H9 (cell line): Measurements from ENCODE around the gene SCIN. TPM values are rescaled to one million over a fixed set of nuclear protein-coding genes. Genes with fewer than 3 reads are reported as not detected.

Experiments
- DNase-seq: peaks from one replicate; pipeline ENCODE4 v3.0.0-alpha.2; 2017
- H2AFZ ChIP-seq: one replicate; pipeline ENCODE4 v1.6.1; 2013; ENCODE audit warnings: mild to moderate bottlenecking, low read length, control low read depth, moderate library complexity
- H2AK5ac ChIP-seq: 2 replicates; pipeline ENCODE4 v1.6.1; 2013; ENCODE audit warnings: low read length, control low read depth, mixed read lengths; ENCODE audit not compliant: insufficient read length
- H2BK120ac ChIP-seq: one replicate; pipeline ENCODE4 v1.6.1; 2013; ENCODE audit warnings: low read depth, mild to moderate bottlenecking, low read length, control low read depth, inconsistent platforms; ENCODE audit not compliant: poor library complexity, severe bottlenecking
- H2BK12ac ChIP-seq: 2 replicates; pipeline ENCODE4 v1.6.1; 2013; ENCODE audit warnings: low read length, control low read depth, mixed read lengths, low read depth; ENCODE audit not compliant: insufficient read length
- H2BK15ac ChIP-seq: 2 replicates; pipeline ENCODE4 v1.6.1; 2013; ENCODE audit warnings: low read depth, low read length, control low read depth
- H2BK20ac ChIP-seq: one replicate; pipeline ENCODE4 v1.6.1; 2013; ENCODE audit warnings: low read depth, mild to moderate bottlenecking, low read length, control low read depth, inconsistent platforms; ENCODE audit not compliant: poor library complexity, severe bottlenecking
- H2BK5ac ChIP-seq: 2 replicates; pipeline ENCODE4 v1.6.1; 2013; ENCODE audit warnings: low read length, control low read depth, mixed read lengths; ENCODE audit not compliant: insufficient read length
- H3K14ac ChIP-seq: 2 replicates; pipeline ENCODE4 v1.6.1; 2013; ENCODE audit warnings: low read length, control low read depth; ENCODE audit not compliant: insufficient read depth
- H3K18ac ChIP-seq: 2 replicates; pipeline ENCODE4 v1.6.1; 2013; ENCODE audit warnings: low read depth, mild to moderate bottlenecking, mixed read lengths, low read length, control low read depth; ENCODE audit not compliant: insufficient read length
- H3K23ac ChIP-seq: 2 replicates; pipeline ENCODE4 v1.6.1; 2013; ENCODE audit warnings: low read length, control low read depth, mixed read lengths, low read depth; ENCODE audit not compliant: insufficient read length
- H3K23me2 ChIP-seq: 2 replicates; pipeline ENCODE4 v1.6.1; 2013; ENCODE audit warnings: low read depth, mild to moderate bottlenecking, mixed read lengths, low read length, control low read depth; ENCODE audit not compliant: insufficient read length, poor library complexity, severe bottlenecking
- H3K27ac ChIP-seq: 2 replicates; pipeline ENCODE4 v1.5.1; 2013; ENCODE audit warnings: low read length, control low read depth, mixed read lengths, low read depth; ENCODE audit not compliant: insufficient read length
- H3K27me3 ChIP-seq: 2 replicates; pipeline ENCODE4 v1.6.1; 2013; ENCODE audit warnings: low read length, control low read depth, inconsistent platforms; ENCODE audit not compliant: insufficient read depth
- H3K4ac ChIP-seq: 2 replicates; pipeline ENCODE4 v1.6.1; 2013; ENCODE audit warnings: low read depth, mild to moderate bottlenecking, control low read depth, inconsistent platforms, low read length, moderate library complexity
- H3K4me1 ChIP-seq: 2 replicates; pipeline ENCODE4 v1.6.1; 2013; ENCODE audit warnings: low read length, control low read depth, inconsistent platforms; ENCODE audit not compliant: insufficient read depth
- H3K4me2 ChIP-seq: 2 replicates; pipeline ENCODE4 v1.6.1; 2013; ENCODE audit warnings: low read length, control low read depth, mixed read lengths; ENCODE audit not compliant: insufficient read length, insufficient read depth
- H3K56ac ChIP-seq: 2 replicates; pipeline ENCODE4 v1.6.1; 2013; ENCODE audit warnings: low read depth, mild to moderate bottlenecking, mixed read lengths, low read length, control low read depth; ENCODE audit not compliant: insufficient read length
- H3K79me1 ChIP-seq: 2 replicates; pipeline ENCODE4 v1.6.1; 2013; ENCODE audit warnings: low read depth, mild to moderate bottlenecking, moderate library complexity, low read length, control low read depth, inconsistent platforms; ENCODE audit not compliant: insufficient read depth, poor library complexity, severe bottlenecking
- H3K79me2 ChIP-seq: 2 replicates; pipeline ENCODE4 v1.6.1; 2013; ENCODE audit warnings: low read length, control low read depth, inconsistent platforms; ENCODE audit not compliant: insufficient read depth
- H3K9ac ChIP-seq: 2 replicates; pipeline ENCODE4 v1.6.1; 2013; ENCODE audit warnings: low read length, control low read depth, mixed read lengths; ENCODE audit not compliant: insufficient read length; ENCODE audit errors: extremely low read depth
- H3K9me3 ChIP-seq: one replicate; pipeline ENCODE4 v1.6.1; 2013; ENCODE audit warnings: low read depth, low read length, inconsistent platforms; ENCODE audit not compliant: control insufficient read depth
- H3T11ph ChIP-seq: one replicate; pipeline ENCODE4 v1.6.1; 2013; ENCODE audit warnings: mild to moderate bottlenecking, low read length, control low read depth, inconsistent platforms
- H4K20me1 ChIP-seq: one replicate; pipeline ENCODE4 v1.6.1; 2013; ENCODE audit not compliant: control insufficient read depth, insufficient read length, insufficient read depth
- H4K5ac ChIP-seq: 2 replicates; pipeline ENCODE4 v1.6.1; 2013; ENCODE audit warnings: low read depth, mild to moderate bottlenecking, mixed read lengths, low read length, control low read depth; ENCODE audit not compliant: insufficient read length
- H4K8ac ChIP-seq: replicated peaks from 2 replicates; pipeline ENCODE4 v1.6.1; 2013; ENCODE audit warnings: low read length, control low read depth, mixed read lengths, low read depth; ENCODE audit not compliant: insufficient read length
- H4K91ac ChIP-seq: 2 replicates; pipeline ENCODE4 v1.6.1; 2013; ENCODE audit warnings: low read depth, mild to moderate bottlenecking, moderate library complexity, mixed read lengths, low read length, control low read depth; ENCODE audit not compliant: insufficient read length
- H3K27ac Mint-ChIP-seq, 3 experiments: 2 replicates in 2 of 3; 3 replicates in 1 of 3; pipeline ENCODE4 v1.8.0; 2020 to 2021; ENCODE audit warnings: mixed read lengths in 3 of 3, mild to moderate bottlenecking in 1 of 3, moderate library complexity in 1 of 3
- H3K27me3 Mint-ChIP-seq: 2 replicates; pipeline ENCODE4 v1.8.0; 2021; ENCODE audit warnings: low read depth, mild to moderate bottlenecking, moderate library complexity, mixed read lengths
- H3K36me3 Mint-ChIP-seq, 3 experiments: 2 replicates in 2 of 3; 3 replicates in 1 of 3; pipeline ENCODE4 v1.8.0; 2020 to 2021; ENCODE audit warnings: low read depth in 3 of 3, mixed read lengths in 3 of 3; ENCODE audit not compliant: insufficient read depth in 1 of 3
- H3K4me1 Mint-ChIP-seq, 2 experiments: 2 replicates each; pipeline ENCODE4 v1.8.0; 2020; ENCODE audit warnings: mixed read lengths in 2 of 2
- H3K4me3 Mint-ChIP-seq, 2 experiments: 2 replicates in 1 of 2; 3 replicates in 1 of 2; pipeline ENCODE4 v1.8.0; 2020 to 2021; ENCODE audit warnings: mild to moderate bottlenecking in 2 of 2, mixed read lengths in 2 of 2, moderate library complexity in 1 of 2
- H3K9me3 Mint-ChIP-seq, 2 experiments: 2 replicates in 1 of 2; 3 replicates in 1 of 2; pipeline ENCODE4 v1.8.0; 2020; ENCODE audit warnings: mild to moderate bottlenecking in 2 of 2, mixed read lengths in 2 of 2, moderate library complexity in 1 of 2
- CTCF ChIP-seq: fragments of 200-600 bp; sonication (generic); conservative IDR thresholded peaks from 3 replicates; pipeline ENCODE4 v1.8.0; 2021; ENCODE audit warnings: antibody characterized with exemption, mild to moderate bottlenecking
- total RNA-seq: library from RNA; stranded (reverse); gene quantifications from 2 replicates; pipeline ENCODE4 v1.2.1, GENCODE V29; 2021

Gene SCIN
- total RNA-seq, 1 experiment from 2014 or later: 0.44 TPM

GRCh38 chr7:12708314-12708713 is 137.8 kb downstream of the SCIN start:
- H3K23me2 ChIP-seq: no peaks in the 10 kb centered on the region
- H4K5ac ChIP-seq: no peak overlapping the region
- no peaks in the 10 kb centered on the region for H3K79me1 ChIP-seq
- H2AK5ac ChIP-seq: no peak overlapping the region
- no peak overlapping the region for H3K27ac Mint-ChIP-seq
- no peak overlapping the region for H3K56ac ChIP-seq
- no peak for TF ChIP-seq CTCF
- no peak overlapping the region for H3K27ac ChIP-seq
- no peak overlapping the region for H3K9ac ChIP-seq
- no peak overlapping the region for H2AFZ ChIP-seq
- no peaks in the 10 kb centered on the region for H4K20me1 ChIP-seq
- H2BK20ac ChIP-seq: no peak overlapping the region
- H3K4me2 ChIP-seq: no peak overlapping the region
- H3K4me1 Mint-ChIP-seq: peaks cover 12 to 23% of the 10 kb centered on the region in 2 experiments
- no peaks in the 10 kb centered on the region for H3K9me3 ChIP-seq
- no peak overlapping the region for H3T11ph ChIP-seq
- H3K18ac ChIP-seq: no peak overlapping the region
- no peak overlapping the region for H2BK5ac ChIP-seq
- no peaks in the 10 kb centered on the region for H3K9me3 Mint-ChIP-seq
- H3K27me3 Mint-ChIP-seq: no peaks in the 10 kb centered on the region
- H2BK15ac ChIP-seq: no peak overlapping the region
- no peak for DNase-seq
- no peak overlapping the region for H4K8ac ChIP-seq
- no peak overlapping the region for H3K23ac ChIP-seq
- no peak overlapping the region for H3K4me3 Mint-ChIP-seq
- no peak overlapping the region for H2BK12ac ChIP-seq
- H2BK120ac ChIP-seq: no peak overlapping the region
- no peaks in the 10 kb centered on the region for H3K4me1 ChIP-seq
- H3K79me2 ChIP-seq: no peaks in the 10 kb centered on the region
- H4K91ac ChIP-seq: no peak overlapping the region
- no peaks in the 10 kb centered on the region for H3K36me3 Mint-ChIP-seq
- no peaks in the 10 kb centered on the region for H3K27me3 ChIP-seq
- no peak overlapping the region for H3K4ac ChIP-seq
- no peak overlapping the region for H3K14ac ChIP-seq

Other genes with a start within 250 kb of the SCIN start
- gene VWDE, start 166.9 kb upstream of the SCIN start, total RNA-seq: 15.9 and 18.1 TPM in 2 replicates
- 36.3 and 39.4 TPM in 2 replicates for gene ARL4A, start 116.9 kb downstream of the SCIN start, total RNA-seq